Chondrocyte (in vitro differentiated cells): ENCODE data around the gene SEMA3G. TPM values are rescaled to one million over a fixed set of nuclear protein-coding genes. Genes with fewer than 3 reads are reported as not detected.
A peak's percentile ranks its signal among the peaks of the same experiment; 100 is the strongest.

Experiments
- DNase-seq: peaks from one replicate; pipeline ENCODE4 v3.0.0; 2021; ENCODE audit warnings: mixed read lengths, low spot score
- H3K27ac Mint-ChIP-seq: one replicate; pipeline ENCODE4 v1.8.0; 2021; ENCODE audit warnings: mild to moderate bottlenecking, moderate library complexity, mixed read lengths; ENCODE audit not compliant: unreplicated experiment
- H3K27me3 Mint-ChIP-seq: 2 replicates; pipeline ENCODE4 v1.8.0; 2021; ENCODE audit warnings: low read depth, mixed read lengths
- H3K36me3 Mint-ChIP-seq: 2 replicates; pipeline ENCODE4 v1.8.0; 2021; ENCODE audit warnings: low read depth, mixed read lengths
- H3K4me1 Mint-ChIP-seq: 2 replicates; pipeline ENCODE4 v1.8.0; 2021; ENCODE audit warnings: low read depth, mild to moderate bottlenecking, mixed read lengths
- H3K4me3 Mint-ChIP-seq: one replicate; pipeline ENCODE4 v1.8.0; 2021; ENCODE audit warnings: mild to moderate bottlenecking, moderate library complexity, mixed read lengths; ENCODE audit not compliant: unreplicated experiment
- H3K9me3 Mint-ChIP-seq: 2 replicates; pipeline ENCODE4 v1.8.0; 2021; ENCODE audit warnings: low read depth, mixed read lengths
- total RNA-seq: library from RNA; stranded (reverse); gene quantifications from 3 replicates; pipeline ENCODE4 v1.2.1, GENCODE V29; 2021
- TF ChIP-seq, protein P1 (sequence below): fragments of 200-600 bp; sonication (generic); IDR thresholded peaks from 2 replicates; pipeline ENCODE4 v1.5.0; 2021; ENCODE audit warnings: antibody characterized with exemption, mild to moderate bottlenecking, moderate library complexity

The SEMA3G gene
- total RNA-seq, 1 donor from 2014 or later, result 0.17 TPM

DNA sequence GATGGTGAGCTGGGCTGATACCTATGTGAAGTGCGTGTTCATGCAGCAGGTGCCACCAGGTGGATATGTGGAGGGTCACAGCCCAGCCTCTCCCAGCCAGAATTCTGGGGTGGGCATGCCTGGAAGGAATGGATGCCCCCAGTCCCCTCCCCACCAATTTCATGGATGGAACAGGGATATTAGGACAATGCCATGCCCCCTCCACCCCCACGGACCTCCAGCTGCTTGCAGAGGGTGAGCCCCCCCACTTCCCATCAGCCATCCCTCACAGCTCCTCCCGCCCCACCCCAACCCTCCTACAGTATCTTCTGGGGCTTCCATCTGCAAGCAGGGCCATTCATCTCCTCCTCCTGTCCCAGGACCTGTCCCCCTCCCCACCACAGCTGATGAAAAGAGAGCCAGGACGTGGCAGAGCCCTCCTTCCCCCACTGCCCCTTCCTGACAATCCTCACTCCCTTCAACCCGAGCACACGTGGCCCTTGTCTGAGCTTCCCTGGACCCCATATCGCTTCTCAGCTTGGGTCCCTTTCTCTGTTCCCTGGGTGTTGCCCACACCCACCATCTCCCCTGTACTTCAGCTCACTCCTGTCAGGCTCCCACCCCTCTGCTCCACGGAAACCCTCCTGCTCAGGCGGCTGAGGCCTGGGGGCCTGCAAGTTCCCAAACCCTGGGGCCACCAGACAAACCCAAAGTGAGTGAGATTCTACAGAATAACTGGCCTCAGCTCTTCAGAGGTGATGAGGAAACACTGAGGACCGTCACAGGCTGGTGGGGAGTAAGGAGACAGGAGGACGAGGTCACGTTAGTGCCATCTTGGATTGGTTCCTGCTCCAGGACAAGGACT is 2.8 kb upstream of the SEMA3G start:
- no peak overlapping the region for H3K27ac Mint-ChIP-seq

GRCh38 chr3:52446631-52447511 is 2.0 kb upstream of the SEMA3G start:
- DNase-seq, result no peak
- Mint-ChIP-seq H3K27me3 (no peaks in the 10 kb centered on the region), H3K4me1 (peaks cover 19% of the 10 kb centered on the region), H3K4me3 (no peak overlapping the region), H3K9me3 (no peaks in the 10 kb centered on the region), H3K27ac (no peak overlapping the region), H3K36me3 (no peaks in the 10 kb centered on the region)
- TF ChIP-seq, protein P1, sequence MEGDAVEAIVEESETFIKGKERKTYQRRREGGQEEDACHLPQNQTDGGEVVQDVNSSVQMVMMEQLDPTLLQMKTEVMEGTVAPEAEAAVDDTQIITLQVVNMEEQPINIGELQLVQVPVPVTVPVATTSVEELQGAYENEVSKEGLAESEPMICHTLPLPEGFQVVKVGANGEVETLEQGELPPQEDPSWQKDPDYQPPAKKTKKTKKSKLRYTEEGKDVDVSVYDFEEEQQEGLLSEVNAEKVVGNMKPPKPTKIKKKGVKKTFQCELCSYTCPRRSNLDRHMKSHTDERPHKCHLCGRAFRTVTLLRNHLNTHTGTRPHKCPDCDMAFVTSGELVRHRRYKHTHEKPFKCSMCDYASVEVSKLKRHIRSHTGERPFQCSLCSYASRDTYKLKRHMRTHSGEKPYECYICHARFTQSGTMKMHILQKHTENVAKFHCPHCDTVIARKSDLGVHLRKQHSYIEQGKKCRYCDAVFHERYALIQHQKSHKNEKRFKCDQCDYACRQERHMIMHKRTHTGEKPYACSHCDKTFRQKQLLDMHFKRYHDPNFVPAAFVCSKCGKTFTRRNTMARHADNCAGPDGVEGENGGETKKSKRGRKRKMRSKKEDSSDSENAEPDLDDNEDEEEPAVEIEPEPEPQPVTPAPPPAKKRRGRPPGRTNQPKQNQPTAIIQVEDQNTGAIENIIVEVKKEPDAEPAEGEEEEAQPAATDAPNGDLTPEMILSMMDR, result peak; percentile 99

More for the DNA sequence above, 2.8 kb upstream of the SEMA3G start:
- H3K4me1 Mint-ChIP-seq, result peaks cover 19% of the 10 kb centered on the region
- TF ChIP-seq, protein P1, result no peak
- H3K27me3 Mint-ChIP-seq, result no peaks in the 10 kb centered on the region
- no peak overlapping the region for H3K4me3 Mint-ChIP-seq
- no peak for DNase-seq
- H3K36me3 Mint-ChIP-seq, result no peaks in the 10 kb centered on the region
- no peaks in the 10 kb centered on the region for H3K9me3 Mint-ChIP-seq

DNA sequence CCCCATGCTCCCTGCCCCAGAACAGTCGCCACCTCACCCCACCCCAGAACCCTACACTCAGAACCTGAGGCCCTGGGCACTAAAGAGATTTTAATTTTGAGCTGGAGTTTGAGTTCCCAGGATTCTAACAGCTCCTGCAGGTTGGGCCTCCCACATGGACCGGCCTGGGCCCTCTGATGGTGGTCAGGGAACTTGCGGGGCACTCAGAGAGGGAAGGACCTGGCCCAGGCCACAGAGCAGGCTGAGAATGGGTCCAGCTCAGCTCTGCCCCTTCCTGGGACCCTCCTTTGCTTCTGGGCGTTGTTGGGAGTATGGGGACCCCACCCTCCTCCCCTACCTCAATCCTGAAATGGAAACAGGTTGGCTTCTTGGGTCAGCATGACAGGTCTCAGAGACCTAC is 1.1 kb upstream of the SEMA3G start:
- no peak for DNase-seq
- TF ChIP-seq, protein P1, result no peak
- H3K4me3 Mint-ChIP-seq, result no peak overlapping the region
- peaks cover 19% of the 10 kb centered on the region for H3K4me1 Mint-ChIP-seq
- H3K36me3 Mint-ChIP-seq, result no peaks in the 10 kb centered on the region
- H3K9me3 Mint-ChIP-seq, result no peaks in the 10 kb centered on the region
- H3K27me3 Mint-ChIP-seq, result no peaks in the 10 kb centered on the region
- no peak overlapping the region for H3K27ac Mint-ChIP-seq

- no peak overlapping the region for H3K27ac Mint-ChIP-seq
- peaks cover 6% of the 10 kb centered on the region for H3K4me1 Mint-ChIP-seq
- TF ChIP-seq, protein P1, result no peak
- no peaks in the 10 kb centered on the region for H3K27me3 Mint-ChIP-seq
- H3K9me3 Mint-ChIP-seq, result no peaks in the 10 kb centered on the region
- no peak for DNase-seq
- no peaks in the 10 kb centered on the region for H3K36me3 Mint-ChIP-seq
- no peak overlapping the region for H3K4me3 Mint-ChIP-seq
These were observed 864 bp downstream of the SEMA3G start for GRCh38 chr3:52443791-52444687.
